ENCODE measurements around the gene CCDC54. TPM values are rescaled to one million over a fixed set of nuclear protein-coding genes. Genes with fewer than 3 reads are reported as not detected.
"Not testable (repeated sequence)": the region's sequence is repeated elsewhere in the genome, so short reads cannot be mapped to it uniquely, and the experiment has no call there.

The CCDC54 gene
- polyA plus RNA-seq (ENCODE audit: insufficient read length in 4 of 4): under 1 TPM in 3 of 4 donors, not detected in 1; 0.12 to 0.16 (median 0.14) TPM

- no peak for DNase-seq (ENCODE audit: low read depth in 4 of 4, low spot score in 3 of 4)
Measured at GRCh38 chr3:107377151-107377550, at the start of gene CCDC54. Gene CCDC54 (plus strand): TSS chr3:107377439. CDS start chr3:107377588, 149 bp downstream.

- no peak for DNase-seq (ENCODE audit: low read depth in 4 of 4, low spot score in 3 of 4)
Measured at GRCh38 chr3:107328069-107328468, 49.2 kb upstream of the CCDC54 start.

- DNase-seq (ENCODE audit: low read depth in 4 of 4, low spot score in 3 of 4): no peak
Measured at GRCh38 chr3:107329088-107329487, 48.2 kb upstream of the CCDC54 start.

GRCh38 chr3:107339690-107340089 is 37.5 kb upstream of the CCDC54 start:
- DNase-seq (ENCODE audit: low read depth in 4 of 4, low spot score in 3 of 4): not testable (repeated sequence)

- no peak for DNase-seq (ENCODE audit: low read depth in 4 of 4, low spot score in 3 of 4)
Measured at GRCh38 chr3:107344722-107345121, 32.5 kb upstream of the CCDC54 start.

- DNase-seq (ENCODE audit: low read depth in 4 of 4, low spot score in 3 of 4): no peak
Measured at GRCh38 chr3:107345822-107346405, 31.3 kb upstream of the CCDC54 start.

- no peak for DNase-seq (ENCODE audit: low read depth in 4 of 4, low spot score in 3 of 4)
Measured at GRCh38 chr3:107346564-107346963, 30.7 kb upstream of the CCDC54 start.

- DNase-seq (ENCODE audit: low read depth in 4 of 4, low spot score in 3 of 4): no peak
Measured at GRCh38 chr3:107347751-107348150, 29.5 kb upstream of the CCDC54 start.

GRCh38 chr3:107356706-107357105 is 20.5 kb upstream of the CCDC54 start:
- no peak for DNase-seq (ENCODE audit: low read depth in 4 of 4, low spot score in 3 of 4)

GRCh38 chr3:107361633-107362032 is 15.6 kb upstream of the CCDC54 start:
- no peak for DNase-seq (ENCODE audit: low read depth in 4 of 4, low spot score in 3 of 4)

GRCh38 chr3:107365051-107365450 is 12.2 kb upstream of the CCDC54 start:
- no peak for DNase-seq (ENCODE audit: low read depth in 4 of 4, low spot score in 3 of 4)

- no peak for DNase-seq (ENCODE audit: low read depth in 4 of 4, low spot score in 3 of 4)
Measured at GRCh38 chr3:107366766-107367165, 10.5 kb upstream of the CCDC54 start.

GRCh38 chr3:107367353-107367752 is 9.9 kb upstream of the CCDC54 start:
- DNase-seq (ENCODE audit: low read depth in 4 of 4, low spot score in 3 of 4): no peak

- no peak for DNase-seq (ENCODE audit: low read depth in 4 of 4, low spot score in 3 of 4)
Measured at GRCh38 chr3:107368654-107369398, 8.4 kb upstream of the CCDC54 start.

- no peak for DNase-seq (ENCODE audit: low read depth in 4 of 4, low spot score in 3 of 4)
Measured at GRCh38 chr3:107369791-107370190, 7.4 kb upstream of the CCDC54 start.

- DNase-seq (ENCODE audit: low read depth in 4 of 4, low spot score in 3 of 4): peak in 2 of 4 donors; percentile 4 to 11
Measured at GRCh38 chr3:107370907-107371306, 6.3 kb upstream of the CCDC54 start.

GRCh38 chr3:107372506-107372905 is 4.7 kb upstream of the CCDC54 start:
- no peak for DNase-seq (ENCODE audit: low read depth in 4 of 4, low spot score in 3 of 4)

- no peak for DNase-seq (ENCODE audit: low read depth in 4 of 4, low spot score in 3 of 4)
Measured at GRCh38 chr3:107373896-107374295, 3.3 kb upstream of the CCDC54 start.

GRCh38 chr3:107375682-107376081 is 1.6 kb upstream of the CCDC54 start:
- no peak for DNase-seq (ENCODE audit: low read depth in 4 of 4, low spot score in 3 of 4)

GRCh38 chr3:107382631-107383030 is 5.4 kb downstream of the CCDC54 start:
- no peak for DNase-seq (ENCODE audit: low read depth in 4 of 4, low spot score in 3 of 4)

GRCh38 chr3:107384428-107384827 is 7.2 kb downstream of the CCDC54 start:
- no peak for DNase-seq (ENCODE audit: low read depth in 4 of 4, low spot score in 3 of 4)

GRCh38 chr3:107384907-107385306 is 7.7 kb downstream of the CCDC54 start:
- no peak for DNase-seq (ENCODE audit: low read depth in 4 of 4, low spot score in 3 of 4)
